ENCODE data around the gene SMYD3. TPM values are rescaled to one million over a fixed set of nuclear protein-coding genes. Genes with fewer than 3 reads are reported as not detected.
A peak's percentile ranks its signal among the peaks of the same experiment; 100 is the strongest.

SMYD3 gene
- total RNA-seq, 1 experiment from 2014 or later = 25.5 TPM

GRCh38 chr1:246157516-246157915, 349.6 kb downstream of the SMYD3 start:
- Histone ChIP-seq H3K79me2 (ENCODE audit: insufficient read depth, low read length) (no peaks in the 10 kb centered on the region), H3K79me1 (ENCODE audit: insufficient read depth, low read depth, low read length, poor library complexity, severe bottlenecking) (no peaks in the 10 kb centered on the region), H3K56ac (ENCODE audit: insufficient read length, low read depth, low read length) (no peak overlapping the region), H3T11ph (ENCODE audit: low read length) (no peak overlapping the region), H3K4me1 (ENCODE audit: insufficient read depth, low read length) (no peaks in the 10 kb centered on the region), H2BK5ac (ENCODE audit: insufficient read length, low read length) (no peak overlapping the region), H4K8ac (replicated peaks; ENCODE audit: insufficient read length, low read depth, low read length) (no peak overlapping the region), H3K14ac (ENCODE audit: insufficient read depth, low read length) (no peak overlapping the region), H2AFZ (ENCODE audit: low read length) (no peak overlapping the region), H2BK15ac (ENCODE audit: low read depth, low read length) (no peak overlapping the region), H3K27me3 (ENCODE audit: insufficient read depth, low read length) (no peaks in the 10 kb centered on the region), H4K20me1 (ENCODE audit: control insufficient read depth, insufficient read depth, insufficient read length) (no peaks in the 10 kb centered on the region), H3K27ac (ENCODE audit: insufficient read length, low read depth, low read length) (no peak overlapping the region), H4K91ac (ENCODE audit: insufficient read length, low read depth, low read length) (no peak overlapping the region), H3K9me3 (ENCODE audit: control insufficient read depth, low read depth, low read length) (no peaks in the 10 kb centered on the region), H2BK120ac (ENCODE audit: low read depth, low read length, poor library complexity, severe bottlenecking) (no peak overlapping the region), H2BK12ac (ENCODE audit: insufficient read length, low read depth, low read length) (no peak overlapping the region), H3K23ac (ENCODE audit: insufficient read length, low read depth, low read length) (no peak overlapping the region), H4K5ac (ENCODE audit: insufficient read length, low read depth, low read length) (no peak overlapping the region), H3K18ac (ENCODE audit: insufficient read length, low read depth, low read length) (no peak overlapping the region), H2BK20ac (ENCODE audit: low read depth, low read length, poor library complexity, severe bottlenecking) (no peak overlapping the region), H3K9ac (ENCODE audit: extremely low read depth, insufficient read length, low read length) (no peak overlapping the region), H2AK5ac (ENCODE audit: insufficient read length, low read length) (no peak overlapping the region), H3K4me2 (ENCODE audit: insufficient read depth, insufficient read length, low read length) (no peak overlapping the region), H3K23me2 (ENCODE audit: insufficient read length, low read depth, low read length, poor library complexity, severe bottlenecking) (no peaks in the 10 kb centered on the region), H3K4ac (ENCODE audit: low read depth, low read length) (no peak overlapping the region)
- Mint-ChIP-seq H3K36me3 (ENCODE audit: insufficient read depth in 1 of 3, low read depth in 3 of 3) (no peaks in the 10 kb centered on the region), H3K27me3 (ENCODE audit: low read depth) (no peaks in the 10 kb centered on the region), H3K9me3 (no peaks in the 10 kb centered on the region), H3K4me1 (peaks cover 15 to 34% of the 10 kb centered on the region in 2 experiments), H3K27ac (peak overlapping the region in 2 of 3 experiments; percentile 4 to 67; a peak in 3 of 7 replicates), H3K4me3 (no peak overlapping the region)
- no CpG with 5 or more reads among the region's 2 CpGs for WGBS (ENCODE audit: extremely low coverage, insufficient read length, low lambda C conversion rate)
- TF ChIP-seq CTCF (conservative IDR thresholded peaks at IDR 0.05) = no peak
- no peak for DNase-seq

Measured in H9 (cell line).